HG02610 (cell line): Measurements from ENCODE around the gene BMP5.
"Not testable (repeated sequence)": the region's sequence is repeated elsewhere in the genome, so short reads cannot be mapped to it uniquely, and the experiment has no call there.

Source experiments
- ATAC-seq: cut with Tn5 transposase; IDR thresholded peaks from one replicate; pipeline ENCODE4 v1.9.1; 2021; ENCODE audit warnings: mild to moderate bottlenecking, moderate library complexity; ENCODE audit not compliant: unreplicated experiment

BMP5 gene

GRCh38 chr6:55875400-55875799 lies at the start of gene BMP5:
TSS of gene BMP5 (minus strand) at chr6:55875590. CDS start at chr6:55874865, 725 bp downstream.
- no peak for ATAC-seq

- ATAC-seq: no peak
Measured at GRCh38 chr6:55922406-55922805, 47.0 kb upstream of the BMP5 start.

GRCh38 chr6:55919716-55920308 lies 44.4 kb upstream of the BMP5 start:
- no peak for ATAC-seq

GRCh38 chr6:55918639-55919038 lies 43.2 kb upstream of the BMP5 start:
- ATAC-seq: no peak

- no peak for ATAC-seq
Measured at GRCh38 chr6:55917751-55918415, 42.5 kb upstream of the BMP5 start.

GRCh38 chr6:55916188-55916587 lies 40.8 kb upstream of the BMP5 start:
- no peak for ATAC-seq

GRCh38 chr6:55913228-55914195 lies 38.1 kb upstream of the BMP5 start:
- no peak for ATAC-seq

- not testable (repeated sequence) for ATAC-seq
Measured at GRCh38 chr6:55910466-55910865, 35.1 kb upstream of the BMP5 start.

GRCh38 chr6:55909911-55910310 lies 34.5 kb upstream of the BMP5 start:
- not testable (repeated sequence) for ATAC-seq

GRCh38 chr6:55902796-55903195 lies 27.4 kb upstream of the BMP5 start:
- no peak for ATAC-seq

- ATAC-seq: no peak
Measured at GRCh38 chr6:55901765-55902270, 26.4 kb upstream of the BMP5 start.

- ATAC-seq: no peak
Measured at GRCh38 chr6:55898342-55898741, 23.0 kb upstream of the BMP5 start.

GRCh38 chr6:55897346-55897745 lies 22.0 kb upstream of the BMP5 start:
- no peak for ATAC-seq

GRCh38 chr6:55895972-55896730 lies 20.8 kb upstream of the BMP5 start:
- ATAC-seq: no peak

GRCh38 chr6:55892749-55893357 lies 17.5 kb upstream of the BMP5 start:
- ATAC-seq: no peak

- no peak for ATAC-seq
Measured at GRCh38 chr6:55888917-55889316, 13.5 kb upstream of the BMP5 start.

- no peak for ATAC-seq
Measured at GRCh38 chr6:55886185-55886836, 10.9 kb upstream of the BMP5 start.

GRCh38 chr6:55882718-55883569 lies 7.6 kb upstream of the BMP5 start:
- no peak for ATAC-seq

- ATAC-seq: no peak
Measured at GRCh38 chr6:55877283-55877682, 1.9 kb upstream of the BMP5 start.
